Activated T-helper 1 cell treated with anti-CD3 and anti-CD28 coated beads, Interleukin-12 subunit alpha, Interleukin-12 subunit beta, Interleukin-2, Interleukin-4 antibody, amounts not matched to agents 30 ng/mL and 10 ng/mL and 1 ng/mL, durations not matched to agents 14 hours and 24 hours and 36 hours (primary cell): ENCODE measurements around the gene NOS2. TPM values are rescaled to one million over a fixed set of nuclear protein-coding genes. Genes with fewer than 3 reads are reported as not detected.
"Not testable (repeated sequence)": the region's sequence is repeated elsewhere in the genome, so short reads cannot be mapped to it uniquely, and the experiment has no call there.

Source experiments
- DNase-seq: peaks from one replicate; pipeline ENCODE4 v3.0.0; 2021; ENCODE audit warnings: low spot score
- H3K27ac Mint-ChIP-seq: one replicate; pipeline ENCODE4 v1.8.0; 2021; ENCODE audit warnings: mild to moderate bottlenecking, mixed read lengths
- H3K27me3 Mint-ChIP-seq: one replicate; pipeline ENCODE4 v1.8.0; 2022; ENCODE audit warnings: mild to moderate bottlenecking, moderate library complexity, mixed read lengths; ENCODE audit not compliant: insufficient read depth
- H3K36me3 Mint-ChIP-seq: one replicate; pipeline ENCODE4 v1.8.0; 2021; ENCODE audit warnings: low read depth, mixed read lengths
- H3K4me1 Mint-ChIP-seq: one replicate; pipeline ENCODE4 v1.8.0; 2021; ENCODE audit warnings: low read depth, mixed read lengths
- H3K4me3 Mint-ChIP-seq: one replicate; pipeline ENCODE4 v1.8.0; 2021; ENCODE audit warnings: mild to moderate bottlenecking, moderate library complexity, mixed read lengths
- H3K9me3 Mint-ChIP-seq: one replicate; pipeline ENCODE4 v1.8.0; 2021; ENCODE audit warnings: mixed read lengths
- intact Hi-C: fragments of 100-400 bp; cut with micrococcal nuclease; formaldehyde crosslinking; loops from one replicate; pipeline ENCODE4 v1.15.1; 2024
- total RNA-seq: library from RNA; stranded (reverse); gene quantifications from 2 replicates; pipeline ENCODE4 v1.2.3, GENCODE V29; 2022

The NOS2 gene
- total RNA-seq, 1 donor from 2014 or later: not detected

GRCh38 chr17:27771586-27771985, 28.7 kb downstream of the NOS2 start:
- no peak overlapping the region for H3K27ac Mint-ChIP-seq
- intact Hi-C loops: no loop called here
- H3K4me3 Mint-ChIP-seq: no peak overlapping the region
- H3K36me3 Mint-ChIP-seq: no peaks in the 10 kb centered on the region
- no peaks in the 10 kb centered on the region for H3K4me1 Mint-ChIP-seq
- DNase-seq: no peak
- no peaks in the 10 kb centered on the region for H3K9me3 Mint-ChIP-seq
- no peaks in the 10 kb centered on the region for H3K27me3 Mint-ChIP-seq

- Mint-ChIP-seq H3K27me3 (no peaks in the 10 kb centered on the region), H3K9me3 (no peaks in the 10 kb centered on the region), H3K4me3 (no peak overlapping the region), H3K4me1 (no peaks in the 10 kb centered on the region), H3K27ac (no peak overlapping the region), H3K36me3 (no peaks in the 10 kb centered on the region)
- intact Hi-C loops: no loop called here
- DNase-seq: no peak
These were observed 29.5 kb downstream of the NOS2 start for GRCh38 chr17:27770877-27771276.

GRCh38 chr17:27768858-27769410, 31.4 kb downstream of the NOS2 start:
- no peak overlapping the region for H3K27ac Mint-ChIP-seq
- no peaks in the 10 kb centered on the region for H3K27me3 Mint-ChIP-seq
- intact Hi-C loops: no loop called here
- H3K9me3 Mint-ChIP-seq: no peaks in the 10 kb centered on the region
- no peaks in the 10 kb centered on the region for H3K4me1 Mint-ChIP-seq
- no peak for DNase-seq
- H3K4me3 Mint-ChIP-seq: no peak overlapping the region
- H3K36me3 Mint-ChIP-seq: no peaks in the 10 kb centered on the region

GRCh38 chr17:27766438-27766837, 33.9 kb downstream of the NOS2 start:
- H3K27ac Mint-ChIP-seq: no peak overlapping the region
- no peak overlapping the region for H3K4me3 Mint-ChIP-seq
- intact Hi-C loops: no loop called here
- H3K9me3 Mint-ChIP-seq: no peaks in the 10 kb centered on the region
- H3K36me3 Mint-ChIP-seq: no peaks in the 10 kb centered on the region
- no peak for DNase-seq
- H3K4me1 Mint-ChIP-seq: no peaks in the 10 kb centered on the region
- H3K27me3 Mint-ChIP-seq: no peaks in the 10 kb centered on the region

GRCh38 chr17:27765353-27765752, 35.0 kb downstream of the NOS2 start:
- H3K4me3 Mint-ChIP-seq: no peak overlapping the region
- no peaks in the 10 kb centered on the region for H3K27me3 Mint-ChIP-seq
- H3K36me3 Mint-ChIP-seq: no peaks in the 10 kb centered on the region
- H3K27ac Mint-ChIP-seq: no peak overlapping the region
- H3K9me3 Mint-ChIP-seq: no peaks in the 10 kb centered on the region
- intact Hi-C loops: no loop called here
- no peak for DNase-seq
- no peaks in the 10 kb centered on the region for H3K4me1 Mint-ChIP-seq

- H3K27ac Mint-ChIP-seq: no peak overlapping the region
- intact Hi-C loops: no loop called here
- no peaks in the 10 kb centered on the region for H3K4me1 Mint-ChIP-seq
- DNase-seq: no peak
- H3K9me3 Mint-ChIP-seq: no peaks in the 10 kb centered on the region
- H3K36me3 Mint-ChIP-seq: no peaks in the 10 kb centered on the region
- no peak overlapping the region for H3K4me3 Mint-ChIP-seq
- no peaks in the 10 kb centered on the region for H3K27me3 Mint-ChIP-seq
These were observed 35.7 kb downstream of the NOS2 start for GRCh38 chr17:27764589-27764988.

GRCh38 chr17:27762527-27763305, 37.6 kb downstream of the NOS2 start:
- intact Hi-C loops: no loop called here
- no peak for DNase-seq
- H3K9me3 Mint-ChIP-seq: no peaks in the 10 kb centered on the region

GRCh38 chr17:27760931-27761330, 39.4 kb downstream of the NOS2 start:
- H3K27ac Mint-ChIP-seq: not testable (repeated sequence)

More at GRCh38 chr17:27762527-27763305, 37.6 kb downstream of the NOS2 start:
- Mint-ChIP-seq H3K4me3 (no peak overlapping the region), H3K36me3 (no peaks in the 10 kb centered on the region), H3K4me1 (no peaks in the 10 kb centered on the region), H3K27ac (no peak overlapping the region), H3K27me3 (no peaks in the 10 kb centered on the region)

GRCh38 chr17:27760069-27760885, 40.1 kb downstream of the NOS2 start:
- no peaks in the 10 kb centered on the region for H3K36me3 Mint-ChIP-seq
- H3K27ac Mint-ChIP-seq: no peak overlapping the region
- intact Hi-C loops: loop anchor here (1.0 kb wide), 3 partner anchors 45 to 491 kb away; no protein-coding TSS in a partner anchor
- no peak overlapping the region for H3K4me3 Mint-ChIP-seq
- peak; percentile 48 for DNase-seq
- H3K4me1 Mint-ChIP-seq: no peaks in the 10 kb centered on the region
- no peaks in the 10 kb centered on the region for H3K27me3 Mint-ChIP-seq
- H3K9me3 Mint-ChIP-seq: no peaks in the 10 kb centered on the region

More at GRCh38 chr17:27760931-27761330, 39.4 kb downstream of the NOS2 start:
- not testable (repeated sequence) for DNase-seq, H3K36me3 Mint-ChIP-seq, H3K4me1 Mint-ChIP-seq, H3K9me3 Mint-ChIP-seq, H3K27me3 Mint-ChIP-seq, H3K4me3 Mint-ChIP-seq
- intact Hi-C loops: loop anchor here (1.0 kb wide), 3 partner anchors 44 to 490 kb away; no protein-coding TSS in a partner anchor

- Mint-ChIP-seq H3K27me3 (no peaks in the 10 kb centered on the region), H3K27ac (no peak overlapping the region), H3K36me3 (no peaks in the 10 kb centered on the region), H3K9me3 (no peaks in the 10 kb centered on the region), H3K4me1 (no peaks in the 10 kb centered on the region), H3K4me3 (no peak overlapping the region)
- DNase-seq: no peak
- intact Hi-C loops: no loop called here
These were observed 40.8 kb downstream of the NOS2 start for GRCh38 chr17:27759528-27759927.

- H3K4me1 Mint-ChIP-seq: no peaks in the 10 kb centered on the region
- peak; percentile 21 for DNase-seq
- no peak overlapping the region for H3K27ac Mint-ChIP-seq
- no peaks in the 10 kb centered on the region for H3K9me3 Mint-ChIP-seq
- no peaks in the 10 kb centered on the region for H3K27me3 Mint-ChIP-seq
- H3K4me3 Mint-ChIP-seq: no peak overlapping the region
- intact Hi-C loops: loop anchor here (1.0 to 2.0 kb wide), 3 partner anchors 102 to 520 kb away; no protein-coding TSS in a partner anchor
- no peaks in the 10 kb centered on the region for H3K36me3 Mint-ChIP-seq
These were observed 43.6 kb downstream of the NOS2 start for GRCh38 chr17:27756467-27757371.
